ENCODE data around the gene SPDYC. TPM values are rescaled to one million over a fixed set of nuclear protein-coding genes. Genes with fewer than 3 reads are reported as not detected.
A peak's percentile ranks its signal among the peaks of the same experiment; 100 is the strongest.

The SPDYC gene
- total and polyA plus RNA-seq, 9 of the 15 experiments (the other 6 are each of a cell fraction or from before 2014, with no cell fraction given) = 4.4 to 18.8 (median 9.2) TPM

DNA sequence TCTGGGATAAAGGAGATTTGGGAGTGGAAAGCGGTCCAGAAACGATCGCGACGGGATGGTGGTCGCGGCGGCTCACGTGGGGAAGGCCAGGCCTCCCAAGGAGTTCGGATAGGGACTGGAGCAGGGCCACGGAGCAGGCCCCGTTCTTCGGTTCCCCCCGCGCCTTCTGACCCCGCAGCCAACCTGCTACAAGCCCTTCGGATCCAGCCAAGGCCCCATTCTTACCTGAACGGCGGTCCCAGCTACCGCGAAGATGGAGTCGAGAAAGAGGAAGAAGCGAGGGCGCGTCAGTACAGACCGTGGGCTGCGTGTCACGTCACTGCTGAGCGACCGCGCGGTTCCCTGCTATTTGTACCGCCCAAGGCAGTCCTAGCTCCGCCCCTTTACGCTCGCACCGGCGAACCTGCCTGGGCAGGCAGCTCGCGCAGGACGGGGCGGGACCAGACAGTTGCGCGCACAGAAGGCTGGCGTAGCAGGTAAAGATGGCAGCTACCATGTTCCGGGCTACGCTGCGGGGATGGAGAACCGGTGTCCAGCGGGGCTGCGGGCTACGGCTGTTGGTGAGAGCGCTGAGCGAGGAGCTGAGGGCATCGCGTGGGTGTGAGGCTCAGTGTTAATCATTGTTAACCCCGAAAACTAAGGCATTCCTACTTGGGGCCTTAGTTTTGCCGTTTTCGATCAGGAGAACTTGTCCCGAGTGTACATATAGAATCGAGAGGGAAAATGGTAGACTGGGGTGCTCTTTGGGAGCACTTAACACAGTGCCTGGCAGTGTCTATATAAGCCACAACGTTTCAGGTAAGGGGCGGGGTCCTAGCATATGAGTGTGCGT, 48.0 kb upstream of the SPDYC start, which contains the start of the genes FAU and MRPL49 (continued):
- TF ChIP-seq ZNF133 (CRISPR knock-in tag; IDR thresholded peaks at IDR 0.05) (no peak), HMG20A (CRISPR knock-in tag; conservative IDR thresholded peaks at IDR 0.05) (no peak), EP400 (IDR thresholded peaks at IDR 0.05) (peak; percentile 97), STAT5A (IDR thresholded peaks at IDR 0.05; ENCODE audit: borderline replicate concordance, low read length) (no peak), WHSC1 (IDR thresholded peaks at IDR 0.05; ENCODE audit: low read length) (no peak), ZNF77 (CRISPR knock-in tag; IDR thresholded peaks at IDR 0.05) (no peak), NFIX (CRISPR knock-in tag; IDR thresholded peaks at IDR 0.05; ENCODE audit: low read depth) (no peak), ZNF354B (CRISPR knock-in tag; IDR thresholded peaks at IDR 0.05) (no peak), KAT2B (IDR thresholded peaks at IDR 0.05; ENCODE audit: low read depth, low read length) (no peak), SNRNP70 (optimal IDR thresholded peaks at IDR 0.05; ENCODE audit: low read depth, low read length) (no peak), ZNF766 (CRISPR knock-in tag; conservative IDR thresholded peaks at IDR 0.05) (no peak), E2F3 (CRISPR knock-in tag; IDR thresholded peaks at IDR 0.05) (no peak), SIN3B (IDR thresholded peaks at IDR 0.05; ENCODE audit: low read depth) (peak; percentile 85), PHB (CRISPR knock-in tag; IDR thresholded peaks at IDR 0.05) (no peak)
- TF ChIP-seq, protein P1, sequence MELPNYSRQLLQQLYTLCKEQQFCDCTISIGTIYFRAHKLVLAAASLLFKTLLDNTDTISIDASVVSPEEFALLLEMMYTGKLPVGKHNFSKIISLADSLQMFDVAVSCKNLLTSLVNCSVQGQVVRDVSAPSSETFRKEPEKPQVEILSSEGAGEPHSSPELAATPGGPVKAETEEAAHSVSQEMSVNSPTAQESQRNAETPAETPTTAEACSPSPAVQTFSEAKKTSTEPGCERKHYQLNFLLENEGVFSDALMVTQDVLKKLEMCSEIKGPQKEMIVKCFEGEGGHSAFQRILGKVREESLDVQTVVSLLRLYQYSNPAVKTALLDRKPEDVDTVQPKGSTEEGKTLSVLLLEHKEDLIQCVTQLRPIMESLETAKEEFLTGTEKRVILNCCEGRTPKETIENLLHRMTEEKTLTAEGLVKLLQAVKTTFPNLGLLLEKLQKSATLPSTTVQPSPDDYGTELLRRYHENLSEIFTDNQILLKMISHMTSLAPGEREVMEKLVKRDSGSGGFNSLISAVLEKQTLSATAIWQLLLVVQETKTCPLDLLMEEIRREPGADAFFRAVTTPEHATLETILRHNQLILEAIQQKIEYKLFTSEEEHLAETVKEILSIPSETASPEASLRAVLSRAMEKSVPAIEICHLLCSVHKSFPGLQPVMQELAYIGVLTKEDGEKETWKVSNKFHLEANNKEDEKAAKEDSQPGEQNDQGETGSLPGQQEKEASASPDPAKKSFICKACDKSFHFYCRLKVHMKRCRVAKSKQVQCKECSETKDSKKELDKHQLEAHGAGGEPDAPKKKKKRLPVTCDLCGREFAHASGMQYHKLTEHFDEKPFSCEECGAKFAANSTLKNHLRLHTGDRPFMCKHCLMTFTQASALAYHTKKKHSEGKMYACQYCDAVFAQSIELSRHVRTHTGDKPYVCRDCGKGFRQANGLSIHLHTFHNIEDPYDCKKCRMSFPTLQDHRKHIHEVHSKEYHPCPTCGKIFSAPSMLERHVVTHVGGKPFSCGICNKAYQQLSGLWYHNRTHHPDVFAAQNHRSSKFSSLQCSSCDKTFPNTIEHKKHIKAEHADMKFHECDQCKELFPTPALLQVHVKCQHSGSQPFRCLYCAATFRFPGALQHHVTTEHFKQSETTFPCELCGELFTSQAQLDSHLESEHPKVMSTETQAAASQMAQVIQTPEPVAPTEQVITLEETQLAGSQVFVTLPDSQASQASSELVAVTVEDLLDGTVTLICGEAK (IDR thresholded peaks at IDR 0.05) = no peak; the same call in 1 of the 2 replicates
- TF ChIP-seq, protein P1 (CRISPR knock-in tag; IDR thresholded peaks at IDR 0.05) = 0 out of 2 replicates have a peak, but pooled peaks have one; percentile 6
- TF ChIP-seq, protein P2, sequence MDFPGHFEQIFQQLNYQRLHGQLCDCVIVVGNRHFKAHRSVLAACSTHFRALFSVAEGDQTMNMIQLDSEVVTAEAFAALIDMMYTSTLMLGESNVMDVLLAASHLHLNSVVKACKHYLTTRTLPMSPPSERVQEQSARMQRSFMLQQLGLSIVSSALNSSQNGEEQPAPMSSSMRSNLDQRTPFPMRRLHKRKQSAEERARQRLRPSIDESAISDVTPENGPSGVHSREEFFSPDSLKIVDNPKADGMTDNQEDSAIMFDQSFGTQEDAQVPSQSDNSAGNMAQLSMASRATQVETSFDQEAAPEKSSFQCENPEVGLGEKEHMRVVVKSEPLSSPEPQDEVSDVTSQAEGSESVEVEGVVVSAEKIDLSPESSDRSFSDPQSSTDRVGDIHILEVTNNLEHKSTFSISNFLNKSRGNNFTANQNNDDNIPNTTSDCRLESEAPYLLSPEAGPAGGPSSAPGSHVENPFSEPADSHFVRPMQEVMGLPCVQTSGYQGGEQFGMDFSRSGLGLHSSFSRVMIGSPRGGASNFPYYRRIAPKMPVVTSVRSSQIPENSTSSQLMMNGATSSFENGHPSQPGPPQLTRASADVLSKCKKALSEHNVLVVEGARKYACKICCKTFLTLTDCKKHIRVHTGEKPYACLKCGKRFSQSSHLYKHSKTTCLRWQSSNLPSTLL (IDR thresholded peaks at IDR 0.05) = no peak
- TF ChIP-seq, protein P3, sequence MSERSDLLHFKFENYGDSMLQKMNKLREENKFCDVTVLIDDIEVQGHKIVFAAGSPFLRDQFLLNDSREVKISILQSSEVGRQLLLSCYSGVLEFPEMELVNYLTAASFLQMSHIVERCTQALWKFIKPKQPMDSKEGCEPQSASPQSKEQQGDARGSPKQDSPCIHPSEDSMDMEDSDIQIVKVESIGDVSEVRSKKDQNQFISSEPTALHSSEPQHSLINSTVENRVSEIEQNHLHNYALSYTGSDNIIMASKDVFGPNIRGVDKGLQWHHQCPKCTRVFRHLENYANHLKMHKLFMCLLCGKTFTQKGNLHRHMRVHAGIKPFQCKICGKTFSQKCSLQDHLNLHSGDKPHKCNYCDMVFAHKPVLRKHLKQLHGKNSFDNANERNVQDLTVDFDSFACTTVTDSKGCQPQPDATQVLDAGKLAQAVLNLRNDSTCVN (CRISPR knock-in tag; IDR thresholded peaks at IDR 0.05) = no peak
